GM18867 (cell line): Measurements from ENCODE around the gene ELAVL2.

Experiments
- ATAC-seq: cut with Tn5 transposase; IDR thresholded peaks from one replicate; pipeline ENCODE4 v1.9.1; 2021; ENCODE audit warnings: mild to moderate bottlenecking, moderate library complexity; ENCODE audit not compliant: unreplicated experiment

Gene ELAVL2

GRCh38 chr9:23826120-23826629, at the start of gene ELAVL2:
ELAVL2 (minus strand) TSS chr9:23826240; CDS start chr9:23762234, 64,006 bp downstream.
- ATAC-seq = no peak

GRCh38 chr9:23858234-23858633, 32.2 kb upstream of the ELAVL2 start:
- no peak for ATAC-seq

GRCh38 chr9:23855873-23856604, 30.0 kb upstream of the ELAVL2 start:
- no peak for ATAC-seq

- ATAC-seq = no peak
Observed at GRCh38 chr9:23850690-23851629, 24.9 kb upstream of the ELAVL2 start.

- no peak for ATAC-seq
Observed at GRCh38 chr9:23850242-23850689, 24.2 kb upstream of the ELAVL2 start.

GRCh38 chr9:23849379-23850035, 23.5 kb upstream of the ELAVL2 start:
- no peak for ATAC-seq

- ATAC-seq = no peak
Observed at GRCh38 chr9:23842565-23843129, 16.6 kb upstream of the ELAVL2 start.

GRCh38 chr9:23841304-23841703, 15.3 kb upstream of the ELAVL2 start:
- ATAC-seq = no peak

- ATAC-seq = no peak
Observed at GRCh38 chr9:23837038-23837437, 11.0 kb upstream of the ELAVL2 start.

- no peak for ATAC-seq
Observed at GRCh38 chr9:23830929-23831730, 5.1 kb upstream of the ELAVL2 start.

- ATAC-seq = no peak
Observed at GRCh38 chr9:23830476-23830805, 4.4 kb upstream of the ELAVL2 start.

GRCh38 chr9:23829580-23830475, 3.8 kb upstream of the ELAVL2 start:
- no peak for ATAC-seq

- no peak for ATAC-seq
Observed at GRCh38 chr9:23825700-23826099, 340 bp downstream of the ELAVL2 start.

- no peak for ATAC-seq
Observed at GRCh38 chr9:23824830-23825591, 1.0 kb downstream of the ELAVL2 start.

- ATAC-seq = no peak
Observed at GRCh38 chr9:23823986-23824829, 1.8 kb downstream of the ELAVL2 start.

- ATAC-seq = no peak
Observed at GRCh38 chr9:23823269-23823668, 2.8 kb downstream of the ELAVL2 start.
